Stimulated activated CD8-positive, alpha-beta memory T cell treated with anti-CD3 and anti-CD28 coated beads, Interleukin-7, amount 100 ng/mL, for 48 hours (primary cell): Measurements from ENCODE around the gene SGTA.
"Not testable (repeated sequence)": the region's sequence is repeated elsewhere in the genome, so short reads cannot be mapped to it uniquely, and the experiment has no call there.

Experiments used
- DNase-seq, 2 donors: peaks; one replicate each; pipeline ENCODE4 v3.0.0-alpha.2; 2020; ENCODE audit warnings: low read depth in 1 of 2; ENCODE audit errors: extremely low read depth in 1 of 2

SGTA gene

GRCh38 chr19:2716722-2717637, 66.1 kb downstream of the SGTA start:
- DNase-seq: no peak

- no peak for DNase-seq
These were observed 66.8 kb downstream of the SGTA start for GRCh38 chr19:2716275-2716650.

- DNase-seq: no peak
These were observed 67.4 kb downstream of the SGTA start for GRCh38 chr19:2715470-2716274.

GRCh38 chr19:2714531-2715269, 68.4 kb downstream of the SGTA start:
- no peak for DNase-seq

- DNase-seq: not testable (repeated sequence)
These were observed 69.0 kb downstream of the SGTA start for GRCh38 chr19:2714102-2714501.

- not testable (repeated sequence) for DNase-seq
These were observed 69.9 kb downstream of the SGTA start for GRCh38 chr19:2713170-2713569.

- DNase-seq: no peak
These were observed 71.2 kb downstream of the SGTA start for GRCh38 chr19:2711875-2712205.

GRCh38 chr19:2711172-2711874, 71.8 kb downstream of the SGTA start:
- DNase-seq: no peak

- DNase-seq: no peak
These were observed 76.8 kb downstream of the SGTA start for GRCh38 chr19:2706251-2706650.
